Keratinocyte (primary cell): ENCODE results near the gene KATNB1. TPM values are rescaled to one million over a fixed set of nuclear protein-coding genes. Genes with fewer than 3 reads are reported as not detected.
"Not testable (repeated sequence)": the region's sequence is repeated elsewhere in the genome, so short reads cannot be mapped to it uniquely, and the experiment has no call there.

Experiments
- DNase-seq: peaks from one replicate; pipeline ENCODE4 v3.0.0-alpha.2; 2011; ENCODE audit warnings: low read depth, missing footprints, low spot score
- FAIRE-seq: peaks from 2 replicates; lab custom pipeline; 2011; peaks lifted over from hg19 to GRCh38; lab: Jason Lieb, UNC
- H2AFZ ChIP-seq: 2 replicates; pipeline ENCODE4 v1.6.0; 2012; ENCODE audit warnings: low read length, control low read depth, inconsistent platforms; ENCODE audit not compliant: control insufficient read depth
- H3K27ac ChIP-seq: 2 replicates; pipeline ENCODE4 v1.5.1; 2011; ENCODE audit warnings: low read length; ENCODE audit not compliant: control insufficient read depth, insufficient read depth
- H3K27me3 ChIP-seq: 3 replicates; pipeline ENCODE4 v1.6.0; 2011; ENCODE audit warnings: low read length; ENCODE audit not compliant: control insufficient read depth, insufficient read depth; ENCODE audit errors: extremely low read depth
- H3K36me3 ChIP-seq, 2 experiments: 2 replicates in 1 of 2; 3 replicates in 1 of 2; pipeline ENCODE4 v1.5.1; 2011; ENCODE audit warnings: low read length in 2 of 2, mild to moderate bottlenecking in 1 of 2; ENCODE audit not compliant: control insufficient read depth in 2 of 2, insufficient read depth in 2 of 2; ENCODE audit errors: extremely low read depth in 1 of 2
- H3K4me1 ChIP-seq: 3 replicates; pipeline ENCODE4 v1.5.1; 2011; ENCODE audit warnings: low read length; ENCODE audit not compliant: control insufficient read depth, insufficient read depth; ENCODE audit errors: extremely low read depth
- H3K4me2 ChIP-seq: 3 replicates; pipeline ENCODE4 v1.6.0; 2011; ENCODE audit warnings: low read depth, low read length; ENCODE audit not compliant: control insufficient read depth, insufficient read depth; ENCODE audit errors: extremely low read depth
- H3K4me3 ChIP-seq, 3 experiments: fragments of 200-600 bp in 1 of 3; sonication (generic) in 1 of 3; 2 replicates in 2 of 3; 3 replicates in 1 of 3; pipeline ENCODE4 v1.5.1; 2011 to 2016; ENCODE audit warnings: low read length in 3 of 3, mild to moderate bottlenecking in 3 of 3, control low read depth in 2 of 3, inconsistent platforms in 1 of 3, low read depth in 1 of 3, mixed read lengths in 1 of 3, mixed run types in 1 of 3, moderate library complexity in 1 of 3; ENCODE audit not compliant: control insufficient read depth in 2 of 3, insufficient read depth in 2 of 3; ENCODE audit errors: extremely low read depth in 1 of 3
- H3K79me2 ChIP-seq: 2 replicates; pipeline ENCODE4 v1.6.0; 2012; ENCODE audit warnings: low read length; ENCODE audit not compliant: control insufficient read depth, insufficient read depth
- H3K9ac ChIP-seq: 3 replicates; pipeline ENCODE4 v1.6.0; 2011; ENCODE audit warnings: low read length; ENCODE audit not compliant: control insufficient read depth, insufficient read depth; ENCODE audit errors: extremely low read depth
- H3K9me1 ChIP-seq: 3 replicates; pipeline ENCODE4 v1.6.0; 2011; ENCODE audit warnings: low read length; ENCODE audit not compliant: control insufficient read depth, insufficient read depth; ENCODE audit errors: extremely low read depth
- H3K9me3 ChIP-seq: 2 replicates; pipeline ENCODE4 v1.5.1; 2012; ENCODE audit warnings: low read depth, low read length; ENCODE audit not compliant: control insufficient read depth
- H4K20me1 ChIP-seq: 3 replicates; pipeline ENCODE4 v1.6.0; 2011; ENCODE audit warnings: low read length; ENCODE audit not compliant: control insufficient read depth, insufficient read depth; ENCODE audit errors: extremely low read depth
- CTCF ChIP-seq, 3 experiments: IDR thresholded peaks in 1 of 3; conservative IDR thresholded peaks in 1 of 3; optimal IDR thresholded peaks in 1 of 3; 2 replicates in 2 of 3; 3 replicates in 1 of 3; pipeline versions ENCODE3 to v1.5.1; 2011; ENCODE audit warnings: low read length in 3 of 3, mild to moderate bottlenecking in 3 of 3, moderate library complexity in 2 of 3, control low read depth in 1 of 3, inconsistent platforms in 1 of 3; ENCODE audit not compliant: insufficient read depth in 2 of 3; ENCODE audit errors: extremely low read depth in 1 of 3
- EZH2 ChIP-seq: IDR thresholded peaks from one replicate; pipeline ENCODE4 v1.6.1; 2012; ENCODE audit warnings: inconsistent platforms, mild to moderate bottlenecking, low read length, moderate library complexity
- dilution Hi-C: fragments of 300-500 bp; cut with MboI; formaldehyde crosslinking; loops from one replicate; pipeline ENCODE4 v1.7.0; 2020; ENCODE audit warnings: low sequenced_read_pairs; ENCODE audit not compliant: extremely low pct_ligation_motif_present
- polyA plus RNA-seq, 5 experiments: library from polyadenylated mRNA; depleted of rRNA in 3 of 5; stranded (reverse) in 3 of 5; stranded (forward) in 1 of 5; unstranded in 1 of 5; fragments of >200 nt; gene quantifications; 1 replicate in 1 of 5; 2 replicates in 3 of 5; 3 replicates in 1 of 5; pipeline versions ENCODE4 v1.2.1 to v1.2.3, GENCODE V29; 2011 to 2012; ENCODE audit warnings: missing spikeins in 2 of 5, low read depth in 1 of 5, low replicate concordance in 1 of 5

KATNB1 gene
- polyA plus RNA-seq, 1 donor (not counting 4 experiments of a cell fraction or from before 2014, with no cell fraction given) = 18.9 TPM

DNA sequence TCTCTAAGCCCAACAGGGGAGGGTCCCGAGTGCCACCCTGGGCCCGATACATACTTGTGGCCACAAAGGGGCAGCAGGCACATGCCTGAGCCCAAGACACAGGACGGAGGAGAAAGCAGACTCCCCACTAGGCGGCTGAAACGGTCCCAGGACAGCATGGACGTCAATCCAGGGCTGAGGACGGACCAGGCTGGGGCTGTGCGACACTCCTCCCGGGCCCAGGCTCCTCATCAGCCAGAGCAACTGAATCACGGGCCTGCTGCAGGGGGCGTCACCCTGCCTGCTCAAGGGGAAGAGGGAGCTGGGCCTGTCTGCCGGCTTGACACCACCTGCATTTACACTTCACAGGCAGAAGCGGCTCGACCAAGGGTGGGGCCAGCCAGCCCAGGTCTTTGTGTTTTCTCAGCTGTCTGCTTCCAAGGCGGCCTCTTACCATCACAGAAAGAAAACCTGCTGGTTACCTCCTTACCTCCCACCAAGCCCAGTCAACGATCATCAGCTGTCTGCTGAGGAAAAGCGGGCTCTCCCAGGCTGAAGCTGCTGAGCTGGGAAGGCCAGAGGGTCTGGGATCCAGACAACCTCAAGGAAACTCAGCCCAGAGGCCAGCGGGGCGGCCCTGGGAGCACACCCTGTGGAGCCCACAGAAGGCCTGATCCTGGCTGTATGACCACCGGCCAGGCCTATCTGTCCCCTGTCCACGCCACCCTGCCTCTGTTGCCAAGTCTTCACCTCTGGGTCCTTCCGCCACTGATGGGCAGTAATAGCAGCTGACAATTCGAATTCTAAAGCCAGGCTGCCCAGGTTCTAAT is 40.3 kb downstream of the KATNB1 start:
- Histone ChIP-seq H3K27me3 (no peaks in the 10 kb centered on the region), H3K27ac (no peak overlapping the region), H3K9me3 (no peaks in the 10 kb centered on the region), H4K20me1 (no peaks in the 10 kb centered on the region), H3K36me3 (peaks cover 24 to 45% of the 10 kb centered on the region in 2 experiments), H3K9me1 (no peaks in the 10 kb centered on the region), H3K4me2 (no peak overlapping the region), H3K79me2 (peaks cover 2% of the 10 kb centered on the region), H3K4me1 (no peaks in the 10 kb centered on the region), H3K9ac (no peak overlapping the region), H3K4me3 (no peak overlapping the region), H2AFZ (no peak overlapping the region)
- DNase-seq (no peak), FAIRE-seq (no peak)
- no peak for TF ChIP-seq EZH2
- TF ChIP-seq CTCF (optimal IDR thresholded peaks at IDR 0.05 in 1 of 3, IDR thresholded peaks at IDR 0.05 in 1 of 3, conservative IDR thresholded peaks at IDR 0.05 in 1 of 3; ENCODE audit: extremely low read depth in 1 of 3, insufficient read depth in 2 of 3, low read length in 3 of 3) = no peak
- dilution Hi-C loops = no loop called here

GRCh38 chr16:57778658-57779057 is 43.1 kb downstream of the KATNB1 start:
- H4K20me1 ChIP-seq = no peaks in the 10 kb centered on the region
- FAIRE-seq = no peak

GRCh38 chr16:57779836-57780235 is 44.3 kb downstream of the KATNB1 start:
- H3K36me3 ChIP-seq = peaks cover 27 to 46% of the 10 kb centered on the region in 2 experiments
- H3K4me2 ChIP-seq, H3K9ac ChIP-seq, H3K27ac ChIP-seq, H3K4me1 ChIP-seq, DNase-seq, H2AFZ ChIP-seq, FAIRE-seq, H4K20me1 ChIP-seq, H3K9me1 ChIP-seq, H3K4me3 ChIP-seq, dilution Hi-C loops, H3K27me3 ChIP-seq, H3K9me3 ChIP-seq: not testable (repeated sequence)
- H3K79me2 ChIP-seq = peaks cover 10% of the 10 kb centered on the region

More at GRCh38 chr16:57778658-57779057, 43.1 kb downstream of the KATNB1 start:
- H3K9me1 ChIP-seq = no peaks in the 10 kb centered on the region
- DNase-seq = no peak
- H3K9ac ChIP-seq = no peak overlapping the region
- H3K36me3 ChIP-seq = peaks cover 26 to 44% of the 10 kb centered on the region in 2 experiments
- no peak for TF ChIP-seq CTCF (optimal IDR thresholded peaks at IDR 0.05 in 1 of 3, IDR thresholded peaks at IDR 0.05 in 1 of 3, conservative IDR thresholded peaks at IDR 0.05 in 1 of 3; ENCODE audit: extremely low read depth in 1 of 3, insufficient read depth in 2 of 3, low read length in 3 of 3)
- TF ChIP-seq EZH2 = no peak
- H3K27ac ChIP-seq = no peak overlapping the region
- no peak overlapping the region for H2AFZ ChIP-seq
- H3K4me1 ChIP-seq = no peaks in the 10 kb centered on the region
- H3K27me3 ChIP-seq = no peaks in the 10 kb centered on the region
- no peak overlapping the region for H3K4me2 ChIP-seq
- dilution Hi-C loops = no loop called here
- peaks cover 8% of the 10 kb centered on the region for H3K79me2 ChIP-seq
- H3K9me3 ChIP-seq = no peaks in the 10 kb centered on the region
- no peak overlapping the region for H3K4me3 ChIP-seq
